ENCODE measurements around the gene SRPK2. TPM values are rescaled to one million over a fixed set of nuclear protein-coding genes. Genes with fewer than 3 reads are reported as not detected.

The SRPK2 gene
- polyA plus RNA-seq, 1 of the 3 experiments (the other 2 are of a cell fraction) = 15.4 TPM

GRCh38 chr7:105180002-105180401 is 208.7 kb downstream of the SRPK2 start:
- Histone ChIP-seq H3K4me3 (ENCODE audit: low read depth in 2 of 2, low read length in 1 of 2) (no peak overlapping the region), H3K36me3 (replicated peaks in 1 of 2; ENCODE audit: control insufficient read depth in 1 of 2, insufficient read depth in 2 of 2, low read length in 1 of 2) (peaks cover 0 to 7% of the 10 kb centered on the region in 2 experiments), H3K9me3 (no peaks in the 10 kb centered on the region), H2AFZ (ENCODE audit: low read depth) (no peak overlapping the region), H3K4me1 (ENCODE audit: control insufficient read depth in 1 of 2, insufficient read depth in 2 of 2, low read depth in 1 of 2, low read length in 1 of 2) (no peaks in the 10 kb centered on the region; a peak in 1 of 4 replicates), H3K27me3 (ENCODE audit: insufficient read depth) (no peaks in the 10 kb centered on the region), H4K20me1 (ENCODE audit: insufficient read depth) (peaks cover 17% of the 10 kb centered on the region), H3K79me2 (ENCODE audit: insufficient read depth) (peaks cover 55% of the 10 kb centered on the region), H3F3A (replicated peaks; ENCODE audit: insufficient read depth) (no peaks in the 10 kb centered on the region), H3K27ac (ENCODE audit: low read depth in 2 of 2, low read length in 1 of 2) (no peak overlapping the region), H3K9ac (no peak overlapping the region), H3K4me2 (no peak overlapping the region), H3K9me2 (no peaks in the 10 kb centered on the region)
- POLR2A ChIA-PET = no interaction called here
- WGBS (ENCODE audit: low lambda C conversion rate) = 91% methylated on average over 2 of the region's 2 CpGs
- no peak for TF ChIP-seq GATA2 (CRISPR knock-in tag; IDR thresholded peaks at IDR 0.05)
- no peak for TF ChIP-seq PBX3 (IDR thresholded peaks at IDR 0.05)
- no peak for TF ChIP-seq SIN3A (IDR thresholded peaks at IDR 0.05; ENCODE audit: borderline replicate concordance, low read depth, low read length)
- no peak for TF ChIP-seq FOXJ3 (CRISPR knock-in tag; IDR thresholded peaks at IDR 0.05)
- no peak for TF ChIP-seq RXRA (IDR thresholded peaks at IDR 0.05; ENCODE audit: borderline replicate concordance, low read depth)
- TF ChIP-seq TEAD4 (IDR thresholded peaks at IDR 0.05; ENCODE audit: borderline replicate concordance, insufficient read depth) = no peak
- TF ChIP-seq REST (IDR thresholded peaks at IDR 0.05; ENCODE audit: low read depth, low read length) = no peak
- TF ChIP-seq MXI1 (IDR thresholded peaks at IDR 0.05; ENCODE audit: low read depth, low read length) = no peak
- no peak for TF ChIP-seq NRF1 (IDR thresholded peaks at IDR 0.05; ENCODE audit: low read depth, low read length)
- no peak for TF ChIP-seq EZH2phosphoT487 (IDR thresholded peaks at IDR 0.05; ENCODE audit: borderline replicate concordance, low read depth)
- TF ChIP-seq YY1 (IDR thresholded peaks at IDR 0.05; ENCODE audit: low read depth) = no peak
- TF ChIP-seq EP300 (IDR thresholded peaks at IDR 0.05; ENCODE audit: borderline replicate concordance in 1 of 2, low read depth in 1 of 2, low read length in 1 of 2) = no peak
- no peak for TF ChIP-seq SMC3 (IDR thresholded peaks at IDR 0.05; ENCODE audit: low read depth, low read length)
- TF ChIP-seq RFX5 (IDR thresholded peaks at IDR 0.05; ENCODE audit: low read length) = no peak
- no peak for TF ChIP-seq MEF2A (IDR thresholded peaks at IDR 0.05; ENCODE audit: borderline replicate concordance, low read depth)
- CTCF ChIA-PET = interaction anchor here (0.6 to 1.0 kb wide), 2 partner anchors 30 to 37 kb away, joined by 3 to 4 read pairs; no protein-coding TSS in a partner anchor
- no peak for DNase-seq

Data from SK-N-SH (cell line).